ENCODE results near the gene SFT2D2.
"Not testable (repeated sequence)": the region's sequence is repeated elsewhere in the genome, so short reads cannot be mapped to it uniquely, and the experiment has no call there.

The SFT2D2 gene

DNA sequence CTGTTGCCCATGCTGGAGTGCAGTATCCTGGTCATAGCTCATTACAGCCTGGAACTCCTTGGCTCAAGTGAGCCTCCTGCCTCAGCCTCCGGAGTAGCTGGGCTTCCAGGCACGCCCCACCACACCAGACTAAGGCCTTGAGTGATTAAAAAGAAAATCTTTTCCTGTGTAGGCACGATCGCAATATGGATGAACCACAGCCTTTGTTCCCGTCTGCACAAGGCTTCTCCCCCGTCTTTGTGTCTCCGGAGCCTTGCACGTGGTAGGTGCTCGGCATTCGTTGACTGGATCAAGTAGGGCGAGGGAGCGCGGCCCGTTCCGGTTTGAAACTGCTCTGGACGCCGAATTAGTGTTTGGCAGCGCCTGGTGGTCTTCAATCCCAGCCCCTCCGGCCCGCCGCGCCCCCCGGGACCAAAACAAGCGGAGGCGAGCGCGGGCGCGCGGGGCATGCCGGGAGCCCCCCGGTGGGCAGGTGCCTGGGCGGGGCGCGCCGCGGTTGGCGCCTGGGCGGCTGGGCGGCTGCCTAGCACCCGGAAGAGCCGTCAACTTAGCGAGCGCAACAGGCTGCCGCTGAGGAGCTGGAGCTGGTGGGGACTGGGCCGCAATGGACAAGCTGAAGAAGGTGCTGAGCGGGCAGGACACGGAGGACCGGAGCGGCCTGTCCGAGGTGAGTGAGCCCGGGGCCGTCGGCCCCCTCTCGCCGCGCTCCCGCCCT lies at the start of gene SFT2D2:
TSS of gene SFT2D2 (plus strand) at position 529 of the 715 bp plus-strand sequence. CDS start at position 605, 76 bp downstream.
- DNase-seq (ENCODE audit: low read depth) = no peak

DNA sequence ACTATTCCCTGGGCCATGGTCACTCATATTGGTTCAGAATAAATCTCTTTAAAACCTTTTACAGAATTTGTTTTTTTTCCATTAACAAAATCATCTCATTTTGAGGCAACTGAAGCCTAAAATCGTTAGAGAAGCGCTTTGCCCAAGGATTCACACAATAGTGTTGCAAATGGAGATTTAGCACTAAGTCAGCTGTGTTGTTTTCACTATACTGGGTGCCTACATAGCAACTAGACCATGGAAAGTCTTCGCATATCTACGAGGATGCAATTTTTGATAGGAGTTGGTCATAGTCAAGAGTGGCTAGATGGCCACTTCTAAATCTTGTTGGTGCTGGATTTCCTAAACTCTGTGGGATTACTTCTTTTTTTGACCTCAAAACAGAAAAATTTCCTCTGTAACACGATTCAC lies 47.6 kb upstream of the SFT2D2 start:
- DNase-seq (ENCODE audit: low read depth) = no peak

DNA sequence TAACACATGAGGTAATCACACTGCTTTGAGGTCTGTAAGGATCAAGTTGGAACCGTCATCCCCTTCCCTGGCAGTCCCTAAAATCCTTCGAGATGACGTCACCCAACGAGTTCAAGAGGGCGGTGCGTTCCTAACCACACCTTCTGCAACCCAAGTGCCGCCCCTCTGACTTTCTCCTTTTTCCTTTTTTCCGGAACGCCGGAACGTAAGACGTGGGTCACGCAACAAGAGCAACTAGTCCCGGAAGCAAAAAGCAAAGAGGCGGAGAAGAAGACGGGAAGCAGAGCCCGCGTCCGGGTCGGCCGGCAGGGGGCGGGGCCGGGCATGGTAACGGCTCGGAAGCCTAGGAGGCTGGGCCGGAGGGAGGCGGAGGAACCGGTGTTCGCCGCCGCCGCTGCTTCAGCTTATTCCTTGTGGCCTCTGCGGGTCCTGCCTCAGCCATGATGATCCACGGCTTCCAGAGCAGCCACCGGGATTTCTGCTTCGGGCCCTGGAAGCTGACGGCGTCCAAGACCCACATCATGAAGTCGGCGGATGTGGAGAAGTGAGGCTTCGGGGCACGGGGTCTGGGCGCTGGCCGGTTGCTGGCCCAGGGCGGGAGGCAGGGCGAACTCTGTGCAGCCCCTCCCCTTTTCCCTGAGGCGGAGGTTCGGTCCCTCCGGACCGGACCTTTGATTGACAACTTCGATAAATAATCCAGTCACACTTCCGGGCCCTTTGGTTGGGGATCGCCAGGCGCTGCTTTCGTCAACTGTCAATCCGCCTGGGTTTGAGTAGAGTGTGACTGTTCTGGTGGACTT lies 47.0 kb upstream of the SFT2D2 start, which contains the start of gene TIPRL:
TSS of gene TIPRL (plus strand) at position 325 of the 800 bp plus-strand sequence. CDS start at position 441, 116 bp downstream.
- DNase-seq (ENCODE audit: low read depth) = peak; percentile 98

DNA sequence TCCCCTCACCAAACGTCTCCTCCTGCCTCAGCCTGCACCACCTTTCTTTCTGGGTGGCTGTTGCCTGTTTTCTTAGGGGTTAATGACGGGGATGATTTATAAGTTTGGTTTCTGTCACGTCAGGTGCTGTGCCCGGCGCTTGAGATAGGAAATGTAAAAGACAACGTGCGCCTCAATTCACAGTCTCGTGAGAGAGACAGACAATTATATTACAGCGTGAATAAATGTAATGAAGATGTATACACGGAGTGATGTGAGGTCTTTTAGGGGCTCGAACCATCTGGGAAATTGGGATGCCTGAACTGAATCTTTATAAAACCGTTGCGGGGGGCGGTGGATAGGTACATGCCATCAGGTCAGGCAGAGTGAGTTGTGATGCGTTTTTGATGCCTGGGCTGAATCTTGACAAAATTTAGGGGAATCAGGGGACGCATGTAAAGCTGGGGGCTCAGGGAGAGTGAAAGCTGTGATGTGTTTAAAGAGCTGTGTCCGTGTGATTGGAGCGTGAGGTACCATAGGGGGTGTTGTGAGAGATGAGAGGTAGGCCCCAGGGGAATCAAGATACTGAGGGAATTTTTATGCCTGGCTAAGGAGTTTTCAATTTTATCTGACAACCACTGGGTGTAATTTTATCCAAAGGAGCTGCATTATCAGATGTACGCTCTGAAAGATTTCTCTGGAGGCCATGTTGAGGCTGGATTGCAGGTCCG lies 46.2 kb upstream of the SFT2D2 start:
- no peak for DNase-seq (ENCODE audit: low read depth)

DNA sequence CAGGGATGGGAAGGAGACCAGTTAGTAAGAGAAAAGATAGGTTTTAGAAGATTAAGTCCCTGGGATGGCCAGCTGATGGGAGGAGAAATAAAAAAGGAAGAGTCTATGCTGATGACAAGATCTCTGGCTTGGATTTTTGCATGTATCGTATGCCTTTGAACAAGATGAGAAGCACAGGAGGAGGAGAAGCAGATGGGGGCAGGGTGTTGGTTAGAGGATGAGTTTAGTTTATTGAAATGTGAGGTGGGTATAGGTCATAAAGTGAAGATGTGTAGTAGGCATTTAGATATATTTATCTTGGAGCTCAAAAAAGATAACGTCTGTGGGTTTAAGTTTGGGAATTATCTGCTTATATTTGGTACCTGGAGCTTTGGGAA lies 45.7 kb upstream of the SFT2D2 start:
- DNase-seq (ENCODE audit: low read depth) = no peak

DNA sequence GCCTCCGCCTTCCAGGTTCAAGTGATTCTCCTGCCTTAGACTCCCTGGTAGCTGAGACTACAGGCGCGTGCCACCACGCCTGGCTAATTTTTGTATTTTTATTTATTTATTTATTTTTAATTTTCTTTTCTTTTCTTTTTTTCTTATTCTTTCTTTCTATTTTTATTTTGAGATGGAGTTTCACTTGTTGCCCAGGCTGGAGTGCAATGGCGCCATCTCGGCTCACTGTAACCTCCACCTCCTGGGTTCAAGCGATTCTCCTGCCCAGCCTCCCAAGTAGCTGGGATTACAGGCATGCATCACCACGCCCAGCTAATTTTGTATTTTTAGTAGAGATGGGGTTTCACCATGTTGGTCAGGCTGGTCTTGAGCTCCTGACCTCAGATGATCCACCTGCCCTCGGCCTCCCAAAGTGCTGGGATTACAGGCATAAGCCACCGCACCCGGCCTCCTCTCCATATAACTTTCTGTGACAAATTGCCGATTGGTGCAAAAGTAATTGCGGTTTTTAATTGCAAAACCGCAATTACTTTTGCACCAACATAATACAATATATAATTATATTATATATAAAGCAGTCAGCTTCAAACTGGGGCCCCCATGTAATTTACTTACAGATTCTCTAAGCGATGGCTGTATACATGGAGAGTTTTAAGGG lies 44.6 kb upstream of the SFT2D2 start:
- DNase-seq (ENCODE audit: low read depth) = not testable (repeated sequence)

DNA sequence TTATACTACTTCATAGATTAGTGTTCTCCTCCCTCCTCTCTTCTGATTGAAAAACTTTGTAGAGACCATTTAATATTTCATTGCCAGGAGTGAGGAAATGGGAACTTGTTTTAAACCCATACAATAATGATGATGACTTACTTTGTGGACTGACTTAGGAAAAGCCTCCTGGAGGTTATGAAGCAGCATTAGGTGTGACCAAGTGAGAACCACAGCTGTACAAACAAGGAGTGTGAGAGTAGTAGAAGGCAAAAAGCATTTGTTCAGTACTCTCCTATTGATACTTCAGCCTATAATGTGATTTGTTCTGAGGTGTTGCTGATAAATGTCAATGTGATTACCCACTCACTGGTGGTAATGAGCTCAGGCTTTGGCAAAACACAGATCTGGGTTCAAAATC lies 38.6 kb upstream of the SFT2D2 start:
- DNase-seq (ENCODE audit: low read depth) = no peak

DNA sequence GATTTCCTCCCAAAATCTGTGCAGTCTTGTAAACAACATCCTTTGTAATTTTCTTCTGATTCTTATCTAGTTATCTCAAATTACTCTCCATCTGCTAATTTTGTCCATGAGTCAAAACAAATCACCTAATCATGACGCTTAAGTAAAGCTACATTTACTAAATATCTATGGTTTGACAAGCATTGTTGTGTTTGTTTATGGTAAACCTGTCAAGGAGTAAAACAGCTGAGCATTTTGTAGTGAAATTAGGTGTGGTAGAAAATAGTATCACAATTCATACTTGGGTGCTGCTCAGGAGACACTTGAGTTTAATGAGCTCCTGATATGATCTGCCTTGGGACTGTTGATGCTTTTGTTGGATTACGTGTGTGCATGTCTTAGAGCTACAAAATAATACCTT lies 35.4 kb upstream of the SFT2D2 start:
- no peak for DNase-seq (ENCODE audit: low read depth)

DNA sequence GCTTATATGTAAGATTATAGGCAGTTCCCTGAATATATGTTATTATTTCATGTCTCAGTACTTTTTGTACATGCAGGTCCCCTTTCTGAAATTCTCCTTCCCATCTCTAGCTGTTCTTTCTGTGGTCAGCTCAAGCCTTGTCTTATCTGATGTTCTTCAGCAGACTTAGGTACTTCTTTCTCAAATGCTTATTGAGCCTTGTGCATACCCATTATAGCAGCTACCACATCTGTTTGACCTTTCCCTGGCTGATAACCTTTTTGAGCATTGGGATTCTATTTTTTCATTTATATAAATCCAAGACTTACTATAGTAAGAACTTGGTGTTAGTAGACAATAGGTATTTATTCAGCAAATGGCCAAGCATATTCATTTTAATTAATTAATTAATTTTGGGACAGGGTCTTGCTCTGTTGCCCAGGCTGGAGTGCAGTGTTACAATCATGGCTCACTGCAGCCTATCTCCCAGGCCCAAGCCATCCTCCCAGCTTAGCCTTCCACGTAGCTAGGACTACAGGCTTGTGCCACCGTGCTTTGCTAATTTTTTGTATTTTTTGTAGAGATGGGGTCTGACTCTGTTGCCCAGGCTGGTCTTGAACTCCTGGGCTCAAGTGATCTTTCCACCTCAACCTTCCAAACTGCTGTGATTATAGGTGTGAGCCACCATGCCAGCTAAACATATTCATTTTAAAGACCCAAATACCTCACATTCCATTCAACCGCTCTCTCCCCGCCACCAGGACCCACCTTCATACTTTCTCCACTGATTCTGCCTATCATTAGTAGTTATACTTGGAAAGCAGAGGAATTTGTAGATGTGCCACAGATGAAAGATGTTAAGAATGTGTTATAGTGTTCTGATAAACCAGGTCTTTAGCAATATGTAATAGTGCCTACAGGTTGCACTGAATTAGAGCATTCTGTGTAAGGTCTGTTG lies 30.3 kb upstream of the SFT2D2 start:
- no peak for DNase-seq (ENCODE audit: low read depth)

DNA sequence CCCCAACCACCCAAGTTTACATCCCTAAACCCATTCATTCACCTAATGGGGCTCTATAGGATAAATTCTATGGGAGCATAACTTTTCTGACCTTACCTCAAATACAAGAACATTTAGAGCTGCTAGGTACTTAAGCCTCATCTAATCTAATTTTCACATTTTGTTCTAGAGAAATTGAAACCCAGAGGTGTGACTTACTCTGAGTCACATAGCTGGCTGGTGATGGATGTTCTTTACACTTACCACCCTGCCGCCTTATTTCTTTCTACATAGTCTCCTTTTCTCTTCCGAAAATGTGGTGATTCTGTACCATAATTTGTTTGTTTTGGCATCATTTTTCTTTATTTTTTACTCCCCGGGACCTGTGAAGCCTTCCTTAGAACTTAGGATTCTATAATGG lies 26.7 kb upstream of the SFT2D2 start:
- no peak for DNase-seq (ENCODE audit: low read depth)

DNA sequence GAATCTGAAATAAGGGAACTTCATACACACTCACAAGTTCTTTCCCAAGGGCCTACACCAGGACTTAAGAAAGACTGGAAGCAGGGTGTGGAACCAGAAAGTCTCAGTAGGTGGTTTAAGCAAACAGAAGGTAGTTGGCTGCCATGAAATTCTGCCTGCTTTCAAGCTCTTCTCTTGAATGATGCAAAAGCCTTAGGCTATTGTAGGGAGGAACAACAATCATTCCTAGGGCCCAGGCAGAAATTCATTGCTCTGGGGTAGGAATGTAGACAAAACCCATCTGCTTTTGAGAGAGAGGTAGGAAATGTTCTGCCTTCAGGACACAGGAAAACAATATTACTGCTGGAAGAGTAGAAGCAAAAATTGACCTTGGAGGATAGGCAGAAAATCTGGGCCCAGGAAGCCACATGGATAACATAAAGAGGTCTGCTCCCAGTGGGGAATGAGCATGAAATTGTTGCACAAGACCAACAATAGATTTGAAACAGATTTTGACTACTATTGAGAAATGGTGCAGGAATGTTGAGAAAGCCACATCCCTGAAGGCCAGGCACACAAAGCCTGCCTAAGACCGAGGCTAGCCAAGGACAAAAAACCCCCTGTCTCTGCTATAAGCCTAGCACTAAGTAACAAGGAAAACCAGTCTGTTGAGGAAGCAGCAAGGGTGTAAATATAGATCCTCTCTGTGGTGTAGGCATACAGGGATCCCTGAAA lies 22.7 kb upstream of the SFT2D2 start:
- DNase-seq (ENCODE audit: low read depth) = peak; percentile 87

DNA sequence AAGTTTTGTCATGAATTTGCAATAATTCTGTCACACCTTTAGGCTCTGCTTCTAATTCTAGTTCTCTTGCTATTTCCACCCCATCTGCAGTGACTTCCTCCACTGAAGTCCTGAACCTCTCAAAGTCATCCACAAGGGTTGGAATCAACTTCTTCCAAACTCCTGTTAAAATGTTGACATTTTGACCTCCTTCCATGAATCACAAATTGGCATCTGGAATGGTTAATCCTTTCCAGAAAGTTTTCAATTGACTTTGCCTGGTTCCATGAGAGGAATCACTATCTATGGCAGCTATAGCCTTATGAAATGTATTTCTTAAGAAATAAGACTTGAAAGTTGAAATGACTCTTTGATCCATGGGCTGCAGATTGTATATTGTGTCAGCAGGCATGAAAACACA lies 19.7 kb upstream of the SFT2D2 start:
- DNase-seq (ENCODE audit: low read depth) = no peak

DNA sequence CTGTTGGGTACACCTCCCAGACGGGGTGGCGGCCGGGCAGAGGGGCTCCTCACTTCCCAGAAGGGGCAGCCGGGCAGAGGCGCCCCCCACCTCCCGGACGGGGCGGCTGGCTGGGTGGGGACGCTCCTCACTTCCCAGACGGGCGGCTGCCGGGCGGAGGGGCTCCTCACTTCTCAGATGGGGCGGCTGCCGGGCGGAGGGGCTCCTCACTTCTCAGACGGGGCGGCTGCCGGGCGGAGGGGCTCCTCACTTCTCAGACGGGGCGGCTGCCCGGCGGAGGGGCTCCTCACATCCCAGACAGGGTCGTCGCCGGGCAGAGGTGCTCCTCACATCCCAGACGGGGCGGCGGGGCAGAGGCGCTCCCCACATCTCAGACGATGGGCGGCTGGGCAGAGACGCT lies 18.1 kb upstream of the SFT2D2 start:
- not testable (repeated sequence) for DNase-seq (ENCODE audit: low read depth)

DNA sequence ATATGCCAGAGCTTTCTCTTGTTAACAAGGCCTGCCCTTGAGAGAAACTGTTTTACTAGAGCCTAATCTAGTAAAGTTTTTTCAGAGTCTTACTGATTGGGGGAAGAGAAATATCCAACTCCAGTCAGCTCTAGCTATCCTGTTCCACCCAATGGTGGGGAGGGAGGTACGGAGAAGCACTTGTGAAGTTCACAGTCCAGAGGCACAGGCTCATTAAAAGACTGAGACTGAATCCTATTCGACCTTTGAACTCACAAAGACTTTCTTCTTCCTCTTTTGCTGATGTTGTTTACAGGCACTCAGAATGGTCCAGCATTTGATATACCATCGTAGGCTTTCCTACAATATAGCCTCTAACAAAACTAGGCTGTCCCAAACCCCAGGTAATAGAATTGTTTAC lies 15.5 kb upstream of the SFT2D2 start:
- no peak for DNase-seq (ENCODE audit: low read depth)

DNA sequence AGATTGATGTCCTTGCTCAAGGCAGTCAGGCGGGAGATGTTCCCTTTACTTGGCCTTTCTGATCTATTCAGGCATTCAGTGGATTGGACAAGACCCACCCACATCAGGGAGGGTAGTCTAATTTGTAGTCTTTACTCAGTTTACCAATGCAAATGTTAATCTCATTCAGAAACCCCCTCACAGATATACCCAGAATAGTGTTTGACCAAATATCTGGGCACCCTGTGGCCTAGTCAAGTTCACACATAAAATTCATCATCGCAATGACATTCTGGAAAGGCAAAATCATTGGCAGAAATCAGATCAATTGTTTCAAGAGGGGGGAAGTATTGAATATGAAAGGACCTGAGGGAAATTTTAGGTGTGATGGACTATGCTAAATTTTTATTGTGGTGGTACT lies 12.5 kb upstream of the SFT2D2 start:
- no peak for DNase-seq (ENCODE audit: low read depth)

DNA sequence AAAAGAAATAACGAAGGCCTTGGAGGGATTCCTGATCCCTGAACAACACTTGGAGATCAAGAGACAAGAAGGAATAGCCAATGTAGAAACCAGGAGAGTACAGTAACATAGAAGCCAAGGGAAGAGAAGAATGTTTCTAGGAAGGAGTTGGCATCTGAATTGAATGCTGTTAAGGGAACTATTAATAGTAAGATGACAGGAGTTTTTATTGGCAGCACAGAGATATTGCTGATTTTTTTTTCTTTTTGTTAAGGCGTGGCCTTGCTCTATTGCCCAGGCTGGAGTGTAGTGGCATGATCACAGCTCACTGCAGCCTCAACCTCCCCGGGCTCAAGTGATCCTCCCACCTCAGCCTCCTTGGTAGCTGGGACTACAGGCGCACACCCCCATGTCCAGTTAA lies 9.6 kb upstream of the SFT2D2 start:
- no peak for DNase-seq (ENCODE audit: low read depth)

DNA sequence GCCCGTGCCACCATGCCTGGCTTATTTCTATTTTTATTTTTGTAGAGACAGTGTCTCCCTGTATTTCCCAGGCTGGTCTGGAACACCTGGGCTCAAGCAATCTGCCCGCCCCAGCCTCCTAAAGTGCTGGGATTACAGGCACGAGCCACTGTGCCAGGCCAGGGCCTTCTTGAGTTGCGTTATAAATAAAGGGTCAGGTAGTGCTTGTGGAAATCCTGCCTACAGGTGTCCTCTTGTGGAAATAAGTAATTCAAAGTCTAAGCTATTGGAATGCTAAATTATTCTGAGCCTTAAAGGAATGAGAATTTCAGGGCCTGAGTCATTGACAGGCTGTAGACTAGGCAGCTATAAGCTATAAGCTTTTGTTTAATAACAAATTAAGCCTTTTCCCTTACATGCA lies 8.1 kb upstream of the SFT2D2 start:
- no peak for DNase-seq (ENCODE audit: low read depth)

DNA sequence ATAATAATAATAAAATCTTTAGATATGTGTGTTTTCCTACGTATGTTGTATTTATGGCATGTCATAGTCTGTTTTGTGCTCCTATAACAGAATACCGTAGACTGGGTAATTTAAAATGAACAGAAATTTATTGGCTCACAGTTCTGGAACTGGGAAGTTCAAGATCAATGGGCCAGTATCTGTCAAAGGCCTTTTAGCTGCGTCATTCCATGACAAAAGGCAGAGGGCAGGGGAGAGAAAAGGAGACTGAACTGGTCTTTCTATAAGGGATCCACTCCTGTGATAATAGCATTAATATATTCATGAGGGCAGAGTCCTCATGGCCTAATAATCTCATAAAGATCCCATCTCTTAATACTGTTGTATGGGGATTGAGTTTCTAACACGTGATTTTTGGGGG lies 7.1 kb upstream of the SFT2D2 start:
- no peak for DNase-seq (ENCODE audit: low read depth)

DNA sequence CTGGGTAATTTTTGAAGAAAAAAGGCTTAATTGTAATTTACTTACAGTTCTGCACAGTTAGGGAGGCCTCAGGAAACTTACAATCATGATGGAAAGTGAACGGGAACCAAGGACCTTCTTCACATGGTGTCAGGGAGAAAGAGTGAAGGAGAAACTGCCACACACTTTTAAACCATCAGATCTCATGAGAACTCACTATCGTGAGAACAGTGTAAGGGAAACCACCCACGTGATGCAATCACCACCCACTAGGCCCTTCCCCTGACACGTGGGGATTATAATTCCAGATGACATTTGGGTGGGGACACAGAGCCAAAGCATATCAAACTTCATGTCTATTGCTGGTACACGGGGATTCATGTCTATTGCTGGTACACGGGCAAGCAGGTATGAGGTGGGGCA lies 5.3 kb upstream of the SFT2D2 start:
- no peak for DNase-seq (ENCODE audit: low read depth)

DNA sequence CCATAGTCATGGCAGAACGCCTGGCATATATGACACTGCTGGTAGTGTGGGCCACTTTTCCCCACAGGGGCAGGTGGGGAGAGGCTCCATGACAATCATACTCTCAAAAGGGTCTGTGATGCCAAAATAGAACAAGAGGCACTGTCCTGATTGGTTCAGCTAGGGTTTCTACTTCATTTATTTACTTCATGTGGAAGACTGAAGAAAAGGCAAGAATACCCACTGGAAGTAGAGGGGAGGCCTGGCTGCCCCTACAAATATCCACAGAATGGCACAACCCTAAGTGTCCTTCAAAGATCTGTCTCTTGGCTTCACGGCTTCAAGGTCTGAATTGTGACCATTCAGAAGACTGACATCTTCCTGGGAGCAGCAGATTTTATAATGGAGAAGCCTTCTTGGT lies 4.5 kb upstream of the SFT2D2 start:
- no peak for DNase-seq (ENCODE audit: low read depth)

DNA sequence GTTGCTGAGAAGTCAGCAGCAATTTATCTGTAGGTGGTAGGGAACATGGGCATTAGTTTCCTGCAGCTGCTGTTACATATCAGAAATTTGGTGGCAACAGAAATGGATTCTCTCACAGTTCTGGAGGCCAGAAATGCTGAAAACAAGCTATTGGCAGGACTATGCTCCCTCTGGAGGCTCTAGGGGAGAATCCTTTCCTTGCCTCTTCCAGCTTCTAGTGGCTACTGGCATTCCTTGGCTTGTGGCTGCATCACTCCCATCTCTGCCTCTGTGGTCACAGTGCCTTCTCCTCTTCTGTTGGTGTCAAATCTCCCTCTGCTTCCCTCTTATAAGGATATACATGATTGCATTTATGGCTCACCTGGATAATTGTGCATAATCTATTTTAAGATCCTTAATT lies 2.5 kb upstream of the SFT2D2 start:
- no peak for DNase-seq (ENCODE audit: low read depth)

Data from GM04504 (cell line).